ENCODE data around the gene SYNE2. TPM values are rescaled to one million over a fixed set of nuclear protein-coding genes. Genes with fewer than 3 reads are reported as not detected.

The SYNE2 gene
- total RNA-seq, 1 donor from 2014 or later, result 145 TPM

DNA sequence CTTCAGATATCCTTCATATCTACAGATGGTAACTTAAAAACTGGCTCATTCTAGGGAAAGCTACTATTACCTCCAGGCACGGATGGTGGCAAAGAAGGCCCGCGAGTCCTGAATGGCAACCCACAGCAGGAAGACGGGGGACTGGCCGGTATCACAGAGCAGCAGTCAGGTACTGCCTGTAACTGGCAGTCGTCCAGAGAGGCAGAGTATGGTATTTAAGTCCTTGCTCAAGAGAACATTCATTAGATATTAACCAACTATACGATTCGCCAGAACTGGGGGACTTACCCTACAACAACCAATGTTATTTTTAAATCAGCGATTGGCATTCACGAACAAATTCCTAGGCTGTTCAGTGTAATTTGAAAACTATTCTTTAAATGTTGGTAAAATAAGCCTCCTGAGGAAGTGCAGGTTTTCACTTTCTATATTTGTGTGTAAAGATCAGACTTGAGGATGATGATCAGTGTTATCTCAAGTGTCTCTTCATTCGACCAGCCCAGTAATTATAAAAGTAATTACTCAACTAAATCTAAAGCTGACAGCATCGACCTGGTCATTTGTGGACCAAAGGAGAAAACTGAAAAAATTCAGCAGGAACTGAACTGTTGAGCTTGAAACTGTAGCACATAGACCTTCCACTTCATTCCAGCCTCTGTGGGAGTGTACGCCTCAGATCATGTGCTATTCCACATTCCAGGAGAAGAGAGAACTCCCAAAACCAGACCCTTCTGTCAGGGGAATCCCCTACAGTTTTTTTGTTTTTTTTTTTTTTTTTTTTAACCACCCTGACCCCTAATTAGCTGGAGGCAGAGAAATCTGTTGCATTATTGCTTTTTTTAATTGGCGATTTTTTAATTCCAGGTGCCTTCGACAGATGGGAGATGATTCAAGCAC is 365.8 kb downstream of the SYNE2 start:
- Histone ChIP-seq H3K27me3 (no peaks in the 10 kb centered on the region), H3K9me3 (no peaks in the 10 kb centered on the region), H3K36me3 (peaks cover 0 to 66% of the 10 kb centered on the region in 2 donors), H3K4me3 (no peak overlapping the region), H3K27ac (no peak overlapping the region), H3K4me1 (no peaks in the 10 kb centered on the region)
- TF ChIP-seq, protein P1, sequence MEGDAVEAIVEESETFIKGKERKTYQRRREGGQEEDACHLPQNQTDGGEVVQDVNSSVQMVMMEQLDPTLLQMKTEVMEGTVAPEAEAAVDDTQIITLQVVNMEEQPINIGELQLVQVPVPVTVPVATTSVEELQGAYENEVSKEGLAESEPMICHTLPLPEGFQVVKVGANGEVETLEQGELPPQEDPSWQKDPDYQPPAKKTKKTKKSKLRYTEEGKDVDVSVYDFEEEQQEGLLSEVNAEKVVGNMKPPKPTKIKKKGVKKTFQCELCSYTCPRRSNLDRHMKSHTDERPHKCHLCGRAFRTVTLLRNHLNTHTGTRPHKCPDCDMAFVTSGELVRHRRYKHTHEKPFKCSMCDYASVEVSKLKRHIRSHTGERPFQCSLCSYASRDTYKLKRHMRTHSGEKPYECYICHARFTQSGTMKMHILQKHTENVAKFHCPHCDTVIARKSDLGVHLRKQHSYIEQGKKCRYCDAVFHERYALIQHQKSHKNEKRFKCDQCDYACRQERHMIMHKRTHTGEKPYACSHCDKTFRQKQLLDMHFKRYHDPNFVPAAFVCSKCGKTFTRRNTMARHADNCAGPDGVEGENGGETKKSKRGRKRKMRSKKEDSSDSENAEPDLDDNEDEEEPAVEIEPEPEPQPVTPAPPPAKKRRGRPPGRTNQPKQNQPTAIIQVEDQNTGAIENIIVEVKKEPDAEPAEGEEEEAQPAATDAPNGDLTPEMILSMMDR (IDR thresholded peaks at IDR 0.05), result no peak
- no peak for TF ChIP-seq POLR2A (IDR thresholded peaks at IDR 0.05)
- TF ChIP-seq POLR2AphosphoS5 (IDR thresholded peaks at IDR 0.05; ENCODE audit: insufficient read depth in 1 of 2, low read depth in 1 of 2), result no peak
- intact Hi-C loops (cut with DNase I), result no loop called here
- no peak for DNase-seq (ENCODE audit: extremely low spot score in 2 of 2)

DNA sequence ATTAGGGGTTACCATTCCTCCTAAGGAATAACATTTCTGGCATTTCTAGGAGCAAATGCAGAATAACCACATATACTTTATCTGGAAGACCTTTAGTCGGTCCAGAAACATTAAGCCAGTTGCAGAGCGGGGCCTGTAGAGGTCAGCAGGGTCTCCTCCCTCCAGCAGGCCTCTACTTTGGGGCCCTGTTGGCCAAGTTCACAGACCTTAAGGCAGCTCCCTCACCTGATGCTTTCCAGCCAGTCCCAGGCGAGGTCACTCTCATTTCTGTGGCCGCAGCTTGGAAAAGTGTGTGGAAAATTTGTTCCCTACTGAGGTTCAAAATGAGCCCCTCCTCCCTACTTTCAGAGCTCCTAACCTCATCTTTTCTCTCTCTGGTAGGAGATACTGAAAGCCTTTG is 367.3 kb downstream of the SYNE2 start:
- DNase-seq (ENCODE audit: extremely low spot score in 2 of 2), result no peak
- no peak for TF ChIP-seq POLR2A (IDR thresholded peaks at IDR 0.05)
- TF ChIP-seq POLR2AphosphoS5 (IDR thresholded peaks at IDR 0.05; ENCODE audit: insufficient read depth in 1 of 2, low read depth in 1 of 2), result no peak
- TF ChIP-seq, protein P1 (IDR thresholded peaks at IDR 0.05), result no peak
- Histone ChIP-seq H3K27ac (no peak overlapping the region), H3K9me3 (no peaks in the 10 kb centered on the region), H3K4me1 (no peaks in the 10 kb centered on the region), H3K36me3 (peaks cover 0 to 70% of the 10 kb centered on the region in 2 donors), H3K27me3 (no peaks in the 10 kb centered on the region), H3K4me3 (no peak overlapping the region)
- intact Hi-C loops (cut with DNase I), result no loop called here

DNA sequence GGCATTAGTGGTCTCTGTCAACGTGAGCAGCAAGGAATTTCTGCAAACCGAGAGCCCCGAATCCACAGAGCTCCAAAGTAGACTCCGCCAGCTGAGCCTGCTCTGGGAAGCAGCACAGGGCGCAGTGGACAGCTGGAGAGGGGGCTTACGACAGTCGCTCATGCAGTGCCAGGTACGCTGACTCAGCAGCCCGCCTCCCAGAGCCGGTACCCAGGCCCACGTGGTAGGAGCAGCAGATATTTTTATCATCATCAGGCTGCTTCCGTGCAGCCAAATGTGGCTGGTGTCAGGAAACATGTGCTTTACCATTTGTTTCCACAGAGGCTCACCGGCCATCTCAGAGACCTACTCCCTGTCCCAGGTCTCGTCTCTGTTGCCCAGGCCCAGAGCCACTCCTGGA is 367.7 kb downstream of the SYNE2 start:
- no peaks in the 10 kb centered on the region for H3K27me3 ChIP-seq
- no peaks in the 10 kb centered on the region for H3K4me1 ChIP-seq
- no peak overlapping the region for H3K27ac ChIP-seq
- intact Hi-C loops (cut with DNase I), result no loop called here
- no peak for DNase-seq (ENCODE audit: extremely low spot score in 2 of 2)
- no peak overlapping the region for H3K4me3 ChIP-seq
- H3K36me3 ChIP-seq, result peaks cover 0 to 66% of the 10 kb centered on the region in 2 donors
- TF ChIP-seq, protein P1 (IDR thresholded peaks at IDR 0.05), result no peak
- TF ChIP-seq POLR2A (IDR thresholded peaks at IDR 0.05) (no peak), POLR2AphosphoS5 (IDR thresholded peaks at IDR 0.05; ENCODE audit: insufficient read depth in 1 of 2, low read depth in 1 of 2) (no peak)
- no peaks in the 10 kb centered on the region for H3K9me3 ChIP-seq

DNA sequence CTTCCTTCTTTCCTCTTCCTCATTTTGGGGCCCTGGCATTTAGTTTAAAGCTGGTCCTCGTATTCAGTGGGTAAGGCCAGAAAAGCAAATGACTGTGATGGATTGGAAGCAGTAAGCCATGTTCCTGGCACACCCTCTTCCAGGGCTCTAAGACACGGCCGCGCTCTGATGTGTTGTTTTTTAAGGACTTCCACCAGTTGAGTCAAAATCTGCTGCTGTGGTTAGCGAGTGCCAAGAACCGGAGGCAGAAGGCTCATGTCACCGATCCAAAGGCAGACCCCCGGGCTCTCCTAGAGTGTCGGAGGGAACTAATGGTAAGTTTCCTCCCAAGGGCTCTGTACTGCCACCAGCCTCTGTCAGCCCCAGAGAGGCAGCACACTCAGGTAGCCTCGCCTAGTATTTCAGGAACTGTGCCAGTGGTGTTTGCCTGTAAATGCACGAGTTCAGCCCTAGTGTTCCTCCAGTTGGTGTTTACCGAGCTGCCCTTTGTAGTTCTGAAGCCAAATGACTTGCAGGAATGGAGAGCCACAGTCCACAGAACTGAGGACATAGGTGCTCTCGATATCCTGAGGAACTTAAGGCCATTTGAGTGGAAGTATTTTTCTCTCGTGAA is 368.7 kb downstream of the SYNE2 start:
- no peak overlapping the region for H3K4me3 ChIP-seq
- H3K36me3 ChIP-seq, result peaks cover 0 to 55% of the 10 kb centered on the region in 2 donors
- intact Hi-C loops (cut with DNase I), result no loop called here

More for the DNA sequence above, 368.7 kb downstream of the SYNE2 start:
- no peak overlapping the region for H3K27ac ChIP-seq
- no peaks in the 10 kb centered on the region for H3K9me3 ChIP-seq
- DNase-seq (ENCODE audit: extremely low spot score in 2 of 2), result no peak
- H3K4me1 ChIP-seq, result no peaks in the 10 kb centered on the region
- TF ChIP-seq POLR2AphosphoS5 (IDR thresholded peaks at IDR 0.05; ENCODE audit: insufficient read depth in 1 of 2, low read depth in 1 of 2), result no peak
- TF ChIP-seq, protein P1 (IDR thresholded peaks at IDR 0.05), result no peak
- TF ChIP-seq POLR2A (IDR thresholded peaks at IDR 0.05), result no peak
- H3K27me3 ChIP-seq, result no peaks in the 10 kb centered on the region

Data from vagina (tissue), 2 donors.